ENCODE data around the gene MACC1. TPM values are rescaled to one million over a fixed set of nuclear protein-coding genes. Genes with fewer than 3 reads are reported as not detected.

The MACC1 gene
- total and polyA plus RNA-seq, 2 experiments from 2014 or later: 3.4 to 13.4 TPM

DNA sequence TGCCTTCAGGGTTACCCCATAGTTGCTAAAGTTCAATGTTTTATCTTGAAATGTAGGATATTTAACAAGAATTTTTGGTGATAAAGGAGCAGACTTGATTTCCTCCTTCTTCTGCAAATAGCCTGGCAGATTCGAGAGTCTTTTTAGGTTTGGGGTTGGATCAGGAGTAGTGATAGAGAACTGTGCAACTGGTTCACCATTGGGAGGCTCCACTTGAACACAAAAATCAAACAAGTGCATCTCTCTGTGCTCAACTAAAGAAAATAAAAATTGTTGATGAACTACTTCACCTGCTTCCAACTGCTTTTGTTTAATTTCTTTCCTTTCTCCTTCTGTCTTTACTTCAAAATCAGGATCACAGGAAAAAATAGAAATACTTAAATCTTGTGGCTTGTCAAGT, 58.5 kb downstream of the MACC1 start:
- Histone ChIP-seq H3K79me2 (replicated peaks; ENCODE audit: insufficient read depth) (no peaks in the 10 kb centered on the region), H3K27ac (ENCODE audit: low read depth) (no peak overlapping the region), H2AFZ (no peak overlapping the region), H3K36me3 (ENCODE audit: insufficient read depth) (no peaks in the 10 kb centered on the region), H3K9me2 (ENCODE audit: insufficient read depth) (peaks cover 7% of the 10 kb centered on the region; the same call in 1 of the 2 replicates), H3K4me2 (no peak overlapping the region), H4K20me1 (replicated peaks; ENCODE audit: insufficient read depth) (no peaks in the 10 kb centered on the region), H3K4me3 (no peak overlapping the region), H3K27me3 (ENCODE audit: insufficient read depth) (no peaks in the 10 kb centered on the region), H3K4me1 (ENCODE audit: insufficient read depth) (peaks cover 11% of the 10 kb centered on the region; the same call in 1 of the 2 replicates), H3F3A (replicated peaks; ENCODE audit: low read depth) (no peaks in the 10 kb centered on the region)
- peaks cover 19% of the 10 kb centered on the region; the same call in 2 of the 3 replicates for H3K36me3 Mint-ChIP-seq (ENCODE audit: low read depth)
- DNase-seq (ENCODE audit: low spot score) (no peak), ATAC-seq (no peak)
- H3K4me3 Mint-ChIP-seq: no peak overlapping the region
- no peak overlapping the region; the same call in 1 of the 2 replicates for H3K27ac Mint-ChIP-seq
- H3K4me1 Mint-ChIP-seq: peaks cover 7% of the 10 kb centered on the region; the same call in 1 of the 3 replicates
- TF ChIP-seq, protein P1, sequence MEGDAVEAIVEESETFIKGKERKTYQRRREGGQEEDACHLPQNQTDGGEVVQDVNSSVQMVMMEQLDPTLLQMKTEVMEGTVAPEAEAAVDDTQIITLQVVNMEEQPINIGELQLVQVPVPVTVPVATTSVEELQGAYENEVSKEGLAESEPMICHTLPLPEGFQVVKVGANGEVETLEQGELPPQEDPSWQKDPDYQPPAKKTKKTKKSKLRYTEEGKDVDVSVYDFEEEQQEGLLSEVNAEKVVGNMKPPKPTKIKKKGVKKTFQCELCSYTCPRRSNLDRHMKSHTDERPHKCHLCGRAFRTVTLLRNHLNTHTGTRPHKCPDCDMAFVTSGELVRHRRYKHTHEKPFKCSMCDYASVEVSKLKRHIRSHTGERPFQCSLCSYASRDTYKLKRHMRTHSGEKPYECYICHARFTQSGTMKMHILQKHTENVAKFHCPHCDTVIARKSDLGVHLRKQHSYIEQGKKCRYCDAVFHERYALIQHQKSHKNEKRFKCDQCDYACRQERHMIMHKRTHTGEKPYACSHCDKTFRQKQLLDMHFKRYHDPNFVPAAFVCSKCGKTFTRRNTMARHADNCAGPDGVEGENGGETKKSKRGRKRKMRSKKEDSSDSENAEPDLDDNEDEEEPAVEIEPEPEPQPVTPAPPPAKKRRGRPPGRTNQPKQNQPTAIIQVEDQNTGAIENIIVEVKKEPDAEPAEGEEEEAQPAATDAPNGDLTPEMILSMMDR (conservative IDR thresholded peaks at IDR 0.05; ENCODE audit: low read depth in 2 of 2): peak in 1 of 2 experiments; percentile 24; a peak in 2 of 4 replicates
- no peak for TF ChIP-seq EZH2phosphoT487 (IDR thresholded peaks at IDR 0.05; ENCODE audit: unreplicated experiment)
- H3K9me3 Mint-ChIP-seq: no peaks in the 10 kb centered on the region
- H3K27me3 Mint-ChIP-seq (ENCODE audit: insufficient read depth, low read depth, poor library complexity): no peaks in the 10 kb centered on the region

DNA sequence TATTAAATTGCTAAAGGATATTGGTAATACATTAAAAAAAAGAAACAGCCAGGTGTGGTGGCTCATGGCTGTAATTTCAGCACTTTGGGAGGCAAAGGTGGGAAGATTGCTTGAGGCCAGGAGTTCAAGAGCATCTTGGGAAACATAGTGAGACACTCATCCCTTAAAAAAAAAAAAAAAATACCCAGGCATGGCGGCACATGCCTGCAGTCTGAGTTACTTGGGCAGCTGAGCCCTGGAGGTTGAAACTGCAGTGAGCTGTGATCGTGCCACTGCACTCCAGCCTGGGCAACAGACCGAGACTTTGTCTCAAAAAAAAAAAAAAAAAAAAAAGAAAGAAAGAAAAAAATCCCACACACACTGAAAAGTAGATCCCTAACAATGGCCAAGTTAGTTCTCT, 59.7 kb downstream of the MACC1 start:
- DNase-seq (ENCODE audit: low spot score) (no peak), ATAC-seq (no peak)
- no peak overlapping the region for H2AFZ ChIP-seq
- H3K4me1 ChIP-seq (ENCODE audit: insufficient read depth): peaks cover 11% of the 10 kb centered on the region; the same call in 1 of the 2 replicates
- Mint-ChIP-seq H3K4me1 (peaks cover 7% of the 10 kb centered on the region; the same call in 1 of the 3 replicates), H3K9me3 (no peaks in the 10 kb centered on the region), H3K27ac (no peak overlapping the region), H3K27me3 (ENCODE audit: insufficient read depth, low read depth, poor library complexity) (no peaks in the 10 kb centered on the region), H3K36me3 (ENCODE audit: low read depth) (peaks cover 19% of the 10 kb centered on the region; the same call in 2 of the 3 replicates), H3K4me3 (no peak overlapping the region)
- no peak overlapping the region for H3K27ac ChIP-seq (ENCODE audit: low read depth)
- H3K79me2 ChIP-seq (replicated peaks; ENCODE audit: insufficient read depth): no peaks in the 10 kb centered on the region
- no peaks in the 10 kb centered on the region for H3F3A ChIP-seq (replicated peaks; ENCODE audit: low read depth)
- TF ChIP-seq, protein P2, sequence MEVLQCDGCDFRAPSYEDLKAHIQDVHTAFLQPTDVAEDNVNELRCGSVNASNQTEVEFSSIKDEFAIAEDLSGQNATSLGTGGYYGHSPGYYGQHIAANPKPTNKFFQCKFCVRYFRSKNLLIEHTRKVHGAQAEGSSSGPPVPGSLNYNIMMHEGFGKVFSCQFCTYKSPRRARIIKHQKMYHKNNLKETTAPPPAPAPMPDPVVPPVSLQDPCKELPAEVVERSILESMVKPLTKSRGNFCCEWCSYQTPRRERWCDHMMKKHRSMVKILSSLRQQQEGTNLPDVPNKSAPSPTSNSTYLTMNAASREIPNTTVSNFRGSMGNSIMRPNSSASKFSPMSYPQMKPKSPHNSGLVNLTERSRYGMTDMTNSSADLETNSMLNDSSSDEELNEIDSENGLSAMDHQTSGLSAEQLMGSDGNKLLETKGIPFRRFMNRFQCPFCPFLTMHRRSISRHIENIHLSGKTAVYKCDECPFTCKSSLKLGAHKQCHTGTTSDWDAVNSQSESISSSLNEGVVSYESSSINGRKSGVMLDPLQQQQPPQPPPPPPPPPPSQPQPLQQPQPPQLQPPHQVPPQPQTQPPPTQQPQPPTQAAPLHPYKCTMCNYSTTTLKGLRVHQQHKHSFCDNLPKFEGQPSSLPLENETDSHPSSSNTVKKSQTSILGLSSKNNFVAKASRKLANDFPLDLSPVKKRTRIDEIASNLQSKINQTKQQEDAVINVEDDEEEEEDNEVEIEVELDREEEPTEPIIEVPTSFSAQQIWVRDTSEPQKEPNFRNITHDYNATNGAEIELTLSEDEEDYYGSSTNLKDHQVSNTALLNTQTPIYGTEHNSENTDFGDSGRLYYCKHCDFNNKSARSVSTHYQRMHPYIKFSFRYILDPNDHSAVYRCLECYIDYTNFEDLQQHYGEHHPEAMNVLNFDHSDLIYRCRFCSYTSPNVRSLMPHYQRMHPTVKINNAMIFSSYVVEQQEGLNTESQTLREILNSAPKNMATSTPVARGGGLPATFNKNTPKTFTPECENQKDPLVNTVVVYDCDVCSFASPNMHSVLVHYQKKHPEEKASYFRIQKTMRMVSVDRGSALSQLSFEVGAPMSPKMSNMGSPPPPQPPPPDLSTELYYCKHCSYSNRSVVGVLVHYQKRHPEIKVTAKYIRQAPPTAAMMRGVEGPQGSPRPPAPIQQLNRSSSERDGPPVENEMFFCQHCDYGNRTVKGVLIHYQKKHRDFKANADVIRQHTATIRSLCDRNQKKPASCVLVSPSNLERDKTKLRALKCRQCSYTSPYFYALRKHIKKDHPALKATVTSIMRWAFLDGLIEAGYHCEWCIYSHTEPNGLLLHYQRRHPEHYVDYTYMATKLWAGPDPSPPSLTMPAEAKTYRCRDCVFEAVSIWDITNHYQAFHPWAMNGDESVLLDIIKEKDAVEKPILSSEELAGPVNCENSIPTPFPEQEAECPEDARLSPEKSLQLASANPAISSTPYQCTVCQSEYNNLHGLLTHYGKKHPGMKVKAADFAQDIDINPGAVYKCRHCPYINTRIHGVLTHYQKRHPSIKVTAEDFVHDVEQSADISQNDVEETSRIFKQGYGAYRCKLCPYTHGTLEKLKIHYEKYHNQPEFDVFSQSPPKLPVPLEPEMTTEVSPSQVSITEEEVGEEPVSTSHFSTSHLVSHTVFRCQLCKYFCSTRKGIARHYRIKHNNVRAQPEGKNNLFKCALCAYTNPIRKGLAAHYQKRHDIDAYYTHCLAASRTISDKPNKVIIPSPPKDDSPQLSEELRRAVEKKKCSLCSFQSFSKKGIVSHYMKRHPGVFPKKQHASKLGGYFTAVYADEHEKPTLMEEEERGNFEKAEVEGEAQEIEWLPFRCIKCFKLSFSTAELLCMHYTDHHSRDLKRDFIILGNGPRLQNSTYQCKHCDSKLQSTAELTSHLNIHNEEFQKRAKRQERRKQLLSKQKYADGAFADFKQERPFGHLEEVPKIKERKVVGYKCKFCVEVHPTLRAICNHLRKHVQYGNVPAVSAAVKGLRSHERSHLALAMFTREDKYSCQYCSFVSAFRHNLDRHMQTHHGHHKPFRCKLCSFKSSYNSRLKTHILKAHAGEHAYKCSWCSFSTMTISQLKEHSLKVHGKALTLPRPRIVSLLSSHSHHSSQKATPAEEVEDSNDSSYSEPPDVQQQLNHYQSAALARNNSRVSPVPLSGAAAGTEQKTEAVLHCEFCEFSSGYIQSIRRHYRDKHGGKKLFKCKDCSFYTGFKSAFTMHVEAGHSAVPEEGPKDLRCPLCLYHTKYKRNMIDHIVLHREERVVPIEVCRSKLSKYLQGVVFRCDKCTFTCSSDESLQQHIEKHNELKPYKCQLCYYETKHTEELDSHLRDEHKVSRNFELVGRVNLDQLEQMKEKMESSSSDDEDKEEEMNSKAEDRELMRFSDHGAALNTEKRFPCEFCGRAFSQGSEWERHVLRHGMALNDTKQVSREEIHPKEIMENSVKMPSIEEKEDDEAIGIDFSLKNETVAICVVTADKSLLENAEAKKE (CRISPR knock-in tag; IDR thresholded peaks at IDR 0.05): no peak
- no peaks in the 10 kb centered on the region for H3K27me3 ChIP-seq (ENCODE audit: insufficient read depth)
- H3K36me3 ChIP-seq (ENCODE audit: insufficient read depth): no peaks in the 10 kb centered on the region
- H4K20me1 ChIP-seq (replicated peaks; ENCODE audit: insufficient read depth): no peaks in the 10 kb centered on the region
- H3K4me3 ChIP-seq: no peak overlapping the region
- H3K4me2 ChIP-seq: no peak overlapping the region
- H3K9me2 ChIP-seq (ENCODE audit: insufficient read depth): peaks cover 7% of the 10 kb centered on the region; the same call in 1 of the 2 replicates

All from GM23338 (cell line).